Kasumi-1 (cell line): ENCODE measurements around the gene RPP25L.

Experiments used
- DNase-seq, 2 experiments: peaks; one replicate each; lab custom pipeline; 2025; lab: John Stamatoyannopoulos, UW

RPP25L gene

GRCh38 chr9:34611251-34611810, 566 bp downstream of the RPP25L start:
- DNase-seq = no peak

GRCh38 chr9:34610434-34611206, 1.3 kb downstream of the RPP25L start:
- DNase-seq = peak in 1 of 2 experiments; percentile 26

- DNase-seq = no peak
These were observed 4.6 kb downstream of the RPP25L start for GRCh38 chr9:34607331-34607730.

- DNase-seq = no peak
These were observed 5.0 kb downstream of the RPP25L start for GRCh38 chr9:34606905-34607304.

GRCh38 chr9:34606190-34606589, 5.7 kb downstream of the RPP25L start:
- no peak for DNase-seq

GRCh38 chr9:34603610-34604231, 8.2 kb downstream of the RPP25L start:
- DNase-seq = peak; percentile 73 to 79

- DNase-seq = no peak
These were observed 9.8 kb downstream of the RPP25L start for GRCh38 chr9:34601937-34602573.

GRCh38 chr9:34600908-34601307, 11.0 kb downstream of the RPP25L start:
- no peak for DNase-seq

- DNase-seq = no peak
These were observed 12.4 kb downstream of the RPP25L start for GRCh38 chr9:34599546-34599945.

- DNase-seq = no peak
These were observed 17.7 kb downstream of the RPP25L start for GRCh38 chr9:34594177-34594576.

GRCh38 chr9:34592895-34593601, 18.8 kb downstream of the RPP25L start:
- no peak for DNase-seq

GRCh38 chr9:34591917-34592866, 19.7 kb downstream of the RPP25L start:
- DNase-seq = peak in 1 of 2 experiments; percentile 18

GRCh38 chr9:34591248-34591916, 20.5 kb downstream of the RPP25L start:
- peak; percentile 48 to 49 for DNase-seq

GRCh38 chr9:34590381-34591247, 21.3 kb downstream of the RPP25L start:
- DNase-seq = no peak

- DNase-seq = no peak
These were observed 22.1 kb downstream of the RPP25L start, which contains the start of gene CNTFR for GRCh38 chr9:34589636-34590380. Gene CNTFR (minus strand): TSS chr9:34589724. CDS start chr9:34568981, 20,743 bp downstream.

GRCh38 chr9:34588671-34589635, 22.9 kb downstream of the RPP25L start:
- no peak for DNase-seq

GRCh38 chr9:34587271-34587670, 24.6 kb downstream of the RPP25L start:
- DNase-seq = no peak
